ENCODE measurements around the gene AZI2. TPM values are rescaled to one million over a fixed set of nuclear protein-coding genes. Genes with fewer than 3 reads are reported as not detected.

AZI2 gene
- total RNA-seq, 1 donor from 2014 or later = 84.6 TPM

GRCh38 chr3:28348265-28348628 is 377 bp downstream of the AZI2 start:
- TF ChIP-seq CTCF (IDR thresholded peaks at IDR 0.05) = no peak
- intact Hi-C loops (cut with DNase I) = no loop called here
- Histone ChIP-seq H3K4me3 (peak overlapping the region; percentile 82), H3K4me1 (peaks cover 36% of the 10 kb centered on the region), H3K27ac (peak overlapping the region; percentile 100), H3K9me3 (no peaks in the 10 kb centered on the region), H3K27me3 (no peaks in the 10 kb centered on the region), H3K36me3 (no peaks in the 10 kb centered on the region)
- peak; percentile 89 for ATAC-seq
- no peak for DNase-seq

GRCh38 chr3:28347374-28348264 is 1.0 kb downstream of the AZI2 start:
- intact Hi-C loops (cut with DNase I) = no loop called here
- DNase-seq (no peak), ATAC-seq (no peak)
- TF ChIP-seq CTCF (IDR thresholded peaks at IDR 0.05) = no peak
- Histone ChIP-seq H3K4me1 (peaks cover 42% of the 10 kb centered on the region), H3K27ac (peak overlapping the region; percentile 100), H3K36me3 (no peaks in the 10 kb centered on the region), H3K4me3 (peak overlapping the region; percentile 82), H3K9me3 (no peaks in the 10 kb centered on the region), H3K27me3 (no peaks in the 10 kb centered on the region)

GRCh38 chr3:28345690-28346089 is 2.9 kb downstream of the AZI2 start:
- no peaks in the 10 kb centered on the region for H3K36me3 ChIP-seq
- intact Hi-C loops (cut with DNase I) = no loop called here
- peaks cover 48% of the 10 kb centered on the region for H3K4me1 ChIP-seq
- H3K4me3 ChIP-seq = peak overlapping the region; percentile 82
- no peak overlapping the region for H3K27ac ChIP-seq
- no peaks in the 10 kb centered on the region for H3K27me3 ChIP-seq
- no peak for TF ChIP-seq CTCF (IDR thresholded peaks at IDR 0.05)
- DNase-seq (no peak), ATAC-seq (no peak)
- H3K9me3 ChIP-seq = no peaks in the 10 kb centered on the region

GRCh38 chr3:28343144-28343543 is 5.5 kb downstream of the AZI2 start:
- Histone ChIP-seq H3K27ac (no peak overlapping the region), H3K9me3 (no peaks in the 10 kb centered on the region), H3K4me1 (peaks cover 48% of the 10 kb centered on the region), H3K27me3 (no peaks in the 10 kb centered on the region), H3K36me3 (peaks cover 12% of the 10 kb centered on the region), H3K4me3 (peak overlapping the region; percentile 1)
- DNase-seq (no peak), ATAC-seq (no peak)
- no peak for TF ChIP-seq CTCF (IDR thresholded peaks at IDR 0.05)
- intact Hi-C loops (cut with DNase I) = no loop called here

GRCh38 chr3:28337230-28337629 is 11.4 kb downstream of the AZI2 start:
- Histone ChIP-seq H3K27me3 (no peaks in the 10 kb centered on the region), H3K36me3 (peaks cover 58% of the 10 kb centered on the region), H3K4me3 (no peak overlapping the region), H3K27ac (no peak overlapping the region), H3K4me1 (peaks cover 4% of the 10 kb centered on the region), H3K9me3 (no peaks in the 10 kb centered on the region)
- no peak for TF ChIP-seq CTCF (IDR thresholded peaks at IDR 0.05)
- intact Hi-C loops (cut with DNase I) = no loop called here
- ATAC-seq (no peak), DNase-seq (no peak)
